Peyer's patch (tissue), 4 donors: ENCODE measurements around the gene POLR2C. TPM values are rescaled to one million over a fixed set of nuclear protein-coding genes. Genes with fewer than 3 reads are reported as not detected.

ENCODE experiments used
- DNase-seq, 3 donors: peaks; one replicate each; pipeline ENCODE4 v3.0.0-alpha.2; 2017 to 2019
- H3K27ac ChIP-seq, 4 donors: fragments of 200-600 bp; sonication (generic); one replicate each; pipeline ENCODE4 v1.5.1; 2016 to 2019
- H3K27me3 ChIP-seq, 2 donors: fragments of 200-600 bp; sonication (generic); one replicate each; pipeline ENCODE4 v1.5.1; 2019
- H3K36me3 ChIP-seq, 3 donors: fragments of 200-600 bp; sonication (generic); one replicate each; pipeline ENCODE4 v1.5.1; 2016 to 2019
- H3K4me1 ChIP-seq, 4 donors: fragments of 200-600 bp; sonication (generic); one replicate each; pipeline ENCODE4 v1.5.1; 2016 to 2019
- H3K4me3 ChIP-seq, 4 donors: fragments of 200-600 bp; sonication (generic); 1 replicate in 3 of 4; 2 replicates in 1 of 4; pipeline ENCODE4 v1.5.1; 2016 to 2019; ENCODE audit warnings: mild to moderate bottlenecking in 1 of 4
- H3K9me3 ChIP-seq, 4 donors: fragments of 200-600 bp; sonication (generic); one replicate each; pipeline ENCODE4 v1.5.1; 2016 to 2019; ENCODE audit warnings: mild to moderate bottlenecking in 1 of 4
- CTCF ChIP-seq, 6 experiments: fragments of 450-650 bp in 4 of 6; fragments of 200-600 bp in 2 of 6; sonication (generic) in 1 of 6; IDR thresholded peaks; one replicate each; pipeline ENCODE4 v1.5.1; 2017 to 2019; ENCODE audit warnings: antibody characterized with exemption in 6 of 6, mild to moderate bottlenecking in 3 of 6, moderate library complexity in 1 of 6
- POLR2A ChIP-seq, 2 donors: fragments of 450-650 bp; IDR thresholded peaks; one replicate each; pipeline ENCODE4 v1.5.1; 2017; ENCODE audit warnings: antibody characterized with exemption in 2 of 2, mild to moderate bottlenecking in 2 of 2, moderate library complexity in 2 of 2
- total RNA-seq, 4 donors: library from RNA; depleted of rRNA; stranded (reverse); fragments of >200 nt; gene quantifications; one replicate each; pipeline ENCODE4 v1.1.0, GENCODE V29; 2016

Gene POLR2C
- total RNA-seq, 4 donors from 2014 or later: 68.0 to 113 (median 84.8) TPM

GRCh38 chr16:57502048-57502775, 39.7 kb downstream of the POLR2C start:
- H3K27ac ChIP-seq: no peak overlapping the region
- no peaks in the 10 kb centered on the region for H3K27me3 ChIP-seq
- H3K9me3 ChIP-seq: no peaks in the 10 kb centered on the region
- H3K36me3 ChIP-seq: no peaks in the 10 kb centered on the region
- no peak for TF ChIP-seq CTCF (IDR thresholded peaks at IDR 0.05)
- no peak for TF ChIP-seq POLR2A (IDR thresholded peaks at IDR 0.05)
- DNase-seq: no peak
- H3K4me3 ChIP-seq: no peak overlapping the region
- no peaks in the 10 kb centered on the region for H3K4me1 ChIP-seq

GRCh38 chr16:57503366-57503765, 40.9 kb downstream of the POLR2C start:
- no peak for DNase-seq
- H3K27me3 ChIP-seq: no peaks in the 10 kb centered on the region
- TF ChIP-seq CTCF (IDR thresholded peaks at IDR 0.05) (no peak), POLR2A (IDR thresholded peaks at IDR 0.05) (no peak)
- no peaks in the 10 kb centered on the region for H3K36me3 ChIP-seq
- H3K9me3 ChIP-seq: no peaks in the 10 kb centered on the region
- no peak overlapping the region for H3K4me3 ChIP-seq
- no peaks in the 10 kb centered on the region for H3K4me1 ChIP-seq
- H3K27ac ChIP-seq: no peak overlapping the region

DNA sequence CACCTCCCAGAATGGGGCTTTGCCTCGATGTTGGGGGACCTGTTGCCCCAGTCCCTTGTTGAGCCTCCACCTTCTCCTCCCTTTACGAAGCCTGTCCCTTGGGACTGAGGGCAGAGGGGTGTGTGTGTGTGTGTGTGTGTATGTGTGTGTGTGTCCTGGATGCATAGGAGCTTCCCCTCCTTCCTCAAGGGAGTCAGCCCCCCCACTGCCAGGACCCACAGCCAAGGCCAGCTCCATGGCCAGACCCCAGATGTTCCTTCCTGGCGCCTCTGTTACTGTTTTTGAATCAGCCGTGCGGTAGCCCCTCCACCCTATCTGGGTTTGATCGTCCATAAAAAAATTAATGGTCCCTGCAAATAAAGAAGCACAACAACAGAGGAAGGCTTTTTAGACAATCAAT, 41.5 kb downstream of the POLR2C start:
- no peak for DNase-seq
- no peak for TF ChIP-seq CTCF (IDR thresholded peaks at IDR 0.05)
- no peak for TF ChIP-seq POLR2A (IDR thresholded peaks at IDR 0.05)
- H3K27me3 ChIP-seq: no peaks in the 10 kb centered on the region
- no peaks in the 10 kb centered on the region for H3K36me3 ChIP-seq
- H3K4me1 ChIP-seq: no peaks in the 10 kb centered on the region
- H3K27ac ChIP-seq: no peak overlapping the region
- no peaks in the 10 kb centered on the region for H3K9me3 ChIP-seq
- no peak overlapping the region for H3K4me3 ChIP-seq

GRCh38 chr16:57504491-57504890, 42.0 kb downstream of the POLR2C start:
- DNase-seq: no peak
- no peak overlapping the region for H3K27ac ChIP-seq
- H3K27me3 ChIP-seq: no peaks in the 10 kb centered on the region
- H3K4me3 ChIP-seq: no peak overlapping the region
- H3K4me1 ChIP-seq: no peaks in the 10 kb centered on the region
- H3K9me3 ChIP-seq: no peaks in the 10 kb centered on the region
- no peak for TF ChIP-seq CTCF (IDR thresholded peaks at IDR 0.05)
- no peak for TF ChIP-seq POLR2A (IDR thresholded peaks at IDR 0.05)
- H3K36me3 ChIP-seq: no peaks in the 10 kb centered on the region

- Histone ChIP-seq H3K4me1 (peaks cover 0 to 4% (median 0%) of the 10 kb centered on the region in 4 donors), H3K27ac (no peak overlapping the region), H3K9me3 (no peaks in the 10 kb centered on the region), H3K4me3 (no peak overlapping the region), H3K27me3 (no peaks in the 10 kb centered on the region), H3K36me3 (no peaks in the 10 kb centered on the region)
- DNase-seq: no peak
- TF ChIP-seq POLR2A (IDR thresholded peaks at IDR 0.05): no peak
- no peak for TF ChIP-seq CTCF (IDR thresholded peaks at IDR 0.05)
Observed at GRCh38 chr16:57505169-57505568, 42.7 kb downstream of the POLR2C start.
